ENCODE data around the gene GRAMD2B. TPM values are rescaled to one million over a fixed set of nuclear protein-coding genes. Genes with fewer than 3 reads are reported as not detected.

GRAMD2B gene
- total RNA-seq, 1 donor: 23.5 TPM

GRCh38 chr5:126446498-126447224 is 23.5 kb downstream of the GRAMD2B start:
- H3K4me3 ChIP-seq (ENCODE audit: low read depth, low read length): no peak overlapping the region
- DNase-seq (ENCODE audit: low read depth): peak; percentile 73
- no peak for TF ChIP-seq CTCF (IDR thresholded peaks at IDR 0.05; ENCODE audit: insufficient read depth, low read length)

GRCh38 chr5:126448720-126449119 is 25.5 kb downstream of the GRAMD2B start:
- no peak overlapping the region for H3K4me3 ChIP-seq (ENCODE audit: low read depth, low read length)
- no peak for DNase-seq (ENCODE audit: low read depth)
- TF ChIP-seq CTCF (IDR thresholded peaks at IDR 0.05; ENCODE audit: insufficient read depth, low read length): no peak

DNA sequence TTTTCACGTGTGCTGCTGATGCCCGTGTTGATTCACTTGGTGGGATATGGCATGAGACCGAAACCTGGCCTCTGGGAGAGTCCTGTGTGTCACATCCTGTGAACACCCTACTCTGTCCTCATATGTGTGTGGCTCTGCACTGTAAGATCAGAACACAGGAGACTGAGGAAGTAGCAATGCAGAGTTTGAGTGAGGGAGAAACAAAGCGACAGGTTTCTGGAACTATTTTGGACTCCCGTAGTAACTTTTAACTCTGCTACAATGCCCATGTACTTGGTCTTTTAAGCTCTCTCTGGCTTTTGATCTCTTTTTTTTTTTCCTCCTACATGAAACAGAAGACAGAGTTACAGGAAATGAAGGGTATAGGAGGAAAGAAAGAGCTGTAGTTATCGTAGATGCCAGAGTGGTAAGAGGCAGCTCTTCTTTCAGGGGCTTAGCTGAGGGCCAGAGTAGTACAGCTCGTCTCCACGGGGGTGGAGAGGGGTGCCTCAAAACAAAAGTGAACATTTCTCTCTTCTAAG is 26.6 kb downstream of the GRAMD2B start:
- no peak for TF ChIP-seq CTCF (IDR thresholded peaks at IDR 0.05; ENCODE audit: insufficient read depth, low read length)
- DNase-seq (ENCODE audit: low read depth): peak; percentile 37
- no peak overlapping the region for H3K4me3 ChIP-seq (ENCODE audit: low read depth, low read length)

GRCh38 chr5:126450346-126450745 is 27.1 kb downstream of the GRAMD2B start:
- no peak for DNase-seq (ENCODE audit: low read depth)
- no peak overlapping the region for H3K4me3 ChIP-seq (ENCODE audit: low read depth, low read length)
- TF ChIP-seq CTCF (IDR thresholded peaks at IDR 0.05; ENCODE audit: insufficient read depth, low read length): no peak

DNA sequence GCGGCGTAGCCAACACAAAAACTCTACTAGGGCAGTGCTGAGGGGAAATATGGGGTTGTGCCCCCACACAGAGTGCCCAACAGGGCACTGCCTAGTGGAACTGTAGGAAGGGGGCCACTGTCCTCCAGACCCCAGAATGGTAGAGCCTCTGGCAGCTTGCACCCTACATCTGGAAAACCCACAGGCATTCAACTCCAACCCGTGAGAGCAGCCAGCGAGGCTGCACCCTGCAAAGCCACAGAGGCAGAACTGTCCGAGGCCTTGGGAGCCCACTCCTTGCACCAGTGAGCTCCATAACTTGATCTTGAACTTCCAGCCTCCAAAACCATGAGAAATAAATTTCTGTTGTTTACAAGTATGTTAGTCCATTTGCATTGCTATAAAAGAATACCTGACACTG is 27.7 kb downstream of the GRAMD2B start:
- TF ChIP-seq CTCF (IDR thresholded peaks at IDR 0.05; ENCODE audit: insufficient read depth, low read length): no peak
- DNase-seq (ENCODE audit: low read depth): no peak

GRCh38 chr5:126452477-126452876 is 29.3 kb downstream of the GRAMD2B start:
- no peak for TF ChIP-seq CTCF (IDR thresholded peaks at IDR 0.05; ENCODE audit: insufficient read depth, low read length)
- H3K4me3 ChIP-seq (ENCODE audit: low read depth, low read length): no peak overlapping the region
- no peak for DNase-seq (ENCODE audit: low read depth)

More for the DNA sequence above, 27.7 kb downstream of the GRAMD2B start:
- no peak overlapping the region for H3K4me3 ChIP-seq (ENCODE audit: low read depth, low read length)

Measured in fibroblast of the aortic adventitia (primary cell).